SK-N-SH (cell line): ENCODE data around the gene NHS. TPM values are rescaled to one million over a fixed set of nuclear protein-coding genes. Genes with fewer than 3 reads are reported as not detected.

Experiments
- CTCF ChIA-PET: fragments of 300-600, 350-600 bp; formaldehyde crosslinking; extraction: SDS; loops from one replicate; lab custom pipeline; 2021; lab: Yijun Ruan, JAX
- POLR2A ChIA-PET: fragments of 350-600 bp; sonication (Branson Sonifier 250); formaldehyde crosslinking; extraction: SDS; loops from one replicate; lab custom pipeline; 2020; ENCODE audit warnings: antibody characterized with exemption, inconsistent platforms; lab: Yijun Ruan, JAX
- DNase-seq: peaks from one replicate; pipeline ENCODE4 v3.0.0; 2012
- H2AFZ ChIP-seq: fragments of 200-600 bp; sonication (generic); 2 replicates; pipeline ENCODE4 v1.8.1; 2016; ENCODE audit warnings: antibody characterized with exemption, mild to moderate bottlenecking, low read depth
- H3F3A ChIP-seq: fragments of 200-600 bp; sonication (generic); replicated peaks from 2 replicates; pipeline ENCODE3; 2016; ENCODE audit warnings: antibody characterized with exemption, mild to moderate bottlenecking; ENCODE audit not compliant: insufficient read depth
- H3K27ac ChIP-seq, 2 experiments: fragments of 200-500 bp in 1 of 2; fragments of 200-600 bp in 1 of 2; sonication (Bioruptor generic) in 1 of 2; sonication (generic), shearing (Covaris generic) in 1 of 2; 2 replicates each; pipeline versions ENCODE4 v1.5.1 to v1.6.1; 2014 to 2016; ENCODE audit warnings: low read depth in 2 of 2, inconsistent platforms in 1 of 2, low read length in 1 of 2, mild to moderate bottlenecking in 1 of 2, mixed read lengths in 1 of 2
- H3K27me3 ChIP-seq: fragments of 200-600 bp; sonication (generic), shearing (Covaris generic); 2 replicates; pipeline ENCODE4 v1.6.1; 2016; ENCODE audit warnings: mixed run types; ENCODE audit not compliant: insufficient read depth
- H3K36me3 ChIP-seq, 2 experiments: fragments of 200-500 bp in 1 of 2; fragments of 200-600 bp in 1 of 2; sonication (Bioruptor generic) in 1 of 2; sonication (generic) in 1 of 2; replicated peaks in 1 of 2; 2 replicates each; pipeline versions ENCODE3 to v1.5.1; 2014 to 2016; ENCODE audit warnings: low read length in 1 of 2, mild to moderate bottlenecking in 1 of 2; ENCODE audit not compliant: insufficient read depth in 2 of 2, control insufficient read depth in 1 of 2
- H3K4me1 ChIP-seq, 2 experiments: fragments of 200-500 bp in 1 of 2; fragments of 200-600 bp in 1 of 2; sonication (Bioruptor generic) in 1 of 2; sonication (generic), shearing (Covaris generic) in 1 of 2; 2 replicates each; pipeline versions ENCODE4 v1.5.1 to v1.6.1; 2014 to 2016; ENCODE audit warnings: low read depth in 1 of 2, low read length in 1 of 2, mixed run types in 1 of 2; ENCODE audit not compliant: insufficient read depth in 2 of 2, control insufficient read depth in 1 of 2
- H3K4me2 ChIP-seq: fragments of 200-600 bp; sonication (generic), shearing (Covaris generic); 2 replicates; pipeline ENCODE4 v1.6.1; 2017; ENCODE audit warnings: mixed run types
- H3K4me3 ChIP-seq, 2 experiments: fragments of 200-500 bp in 1 of 2; fragments of 200-600 bp in 1 of 2; sonication (Bioruptor generic) in 1 of 2; sonication (generic), shearing (Covaris generic) in 1 of 2; 2 replicates each; pipeline versions ENCODE4 v1.5.1 to v1.8.1; 2014 to 2016; ENCODE audit warnings: low read depth in 2 of 2, inconsistent platforms in 1 of 2, low read length in 1 of 2, mild to moderate bottlenecking in 1 of 2, mixed read lengths in 1 of 2, moderate library complexity in 1 of 2
- H3K79me2 ChIP-seq: fragments of 200-600 bp; sonication (generic); 2 replicates; pipeline ENCODE4 v1.8.1; 2017; ENCODE audit warnings: mild to moderate bottlenecking; ENCODE audit not compliant: insufficient read depth
- H3K9ac ChIP-seq: fragments of 200-600 bp; sonication (generic); 2 replicates; pipeline ENCODE4 v1.6.1; 2017; ENCODE audit warnings: mixed run types
- H3K9me2 ChIP-seq: fragments of 200-600 bp; sonication (generic); 2 replicates; pipeline ENCODE4 v1.6.1; 2017; ENCODE audit warnings: mixed run types
- H3K9me3 ChIP-seq: fragments of 200-600 bp; sonication (generic); 2 replicates; pipeline ENCODE4 v1.6.1; 2017; ENCODE audit warnings: mixed run types, mild to moderate bottlenecking, moderate library complexity
- H4K20me1 ChIP-seq: fragments of 200-600 bp; sonication (generic); 2 replicates; pipeline ENCODE4 v1.6.1; 2017; ENCODE audit warnings: mild to moderate bottlenecking, mixed run types; ENCODE audit not compliant: insufficient read depth
- CHD2 ChIP-seq: fragments of 150-350 bp; IDR thresholded peaks from 2 replicates; pipeline ENCODE4 v1.6.1; 2018; ENCODE audit warnings: low read length; ENCODE audit not compliant: partially characterized antibody
- CTCF ChIP-seq: fragments of 200-600 bp; sonication (generic); IDR thresholded peaks from 2 replicates; pipeline ENCODE4 v1.6.1; 2017; ENCODE audit warnings: antibody characterized with exemption, mild to moderate bottlenecking, moderate library complexity
- ELF1 ChIP-seq: IDR thresholded peaks from 2 replicates; pipeline ENCODE4 v1.4.0; 2012
- EP300 ChIP-seq, 2 experiments: IDR thresholded peaks; 2 replicates each; pipeline versions ENCODE4 v1.4.0 to v1.6.1; 2012; ENCODE audit warnings: borderline replicate concordance in 1 of 2, low read depth in 1 of 2, low read length in 1 of 2
- EZH2phosphoT487 ChIP-seq: fragments of 200-600 bp; sonication (generic); IDR thresholded peaks from 2 replicates; pipeline ENCODE4 v1.6.1; 2017; ENCODE audit warnings: low read depth, mixed run types, mild to moderate bottlenecking, antibody characterized with exemption, moderate library complexity, borderline replicate concordance
- FOSL2 ChIP-seq: IDR thresholded peaks from 2 replicates; pipeline ENCODE4 v1.4.0; 2012; ENCODE audit warnings: low read depth, mild to moderate bottlenecking, moderate library complexity, borderline replicate concordance
- FOXJ3 ChIP-seq: sonication (generic); formaldehyde crosslinking; IDR thresholded peaks from 2 replicates; pipeline ENCODE4 v1.5.1; 2020; ENCODE audit warnings: mild to moderate bottlenecking, missing genetic modification reagents
- FOXM1 ChIP-seq: IDR thresholded peaks from 2 replicates; pipeline ENCODE4 v1.4.0; 2012; ENCODE audit warnings: low read depth, mild to moderate bottlenecking
- JUND ChIP-seq: IDR thresholded peaks from 2 replicates; pipeline ENCODE4 v1.4.0; 2012
- MEF2A ChIP-seq: IDR thresholded peaks from 2 replicates; pipeline ENCODE4 v1.4.0; 2012; ENCODE audit warnings: low read depth, borderline replicate concordance
- NRF1 ChIP-seq: IDR thresholded peaks from 2 replicates; pipeline ENCODE4 v1.6.1; 2012; ENCODE audit warnings: low read depth, mild to moderate bottlenecking, low read length
- RAD21 ChIP-seq: IDR thresholded peaks from 2 replicates; pipeline ENCODE4 v1.6.1; 2012; ENCODE audit warnings: mild to moderate bottlenecking, low read length
- REST ChIP-seq: IDR thresholded peaks from 2 replicates; pipeline ENCODE4 v1.6.1; 2012; ENCODE audit warnings: mild to moderate bottlenecking, low read depth, low read length, moderate library complexity
- RXRA ChIP-seq: IDR thresholded peaks from 2 replicates; pipeline ENCODE4 v1.4.0; 2012; ENCODE audit warnings: low read depth, mild to moderate bottlenecking, borderline replicate concordance
- SIN3A ChIP-seq: IDR thresholded peaks from 2 replicates; pipeline ENCODE4 v1.6.1; 2012; ENCODE audit warnings: low read depth, mild to moderate bottlenecking, low read length, moderate library complexity, borderline replicate concordance
- SMC3 ChIP-seq: IDR thresholded peaks from 2 replicates; pipeline ENCODE4 v1.6.1; 2012; ENCODE audit warnings: low read depth, low read length, improper control_type of control experiment
- TAF1 ChIP-seq: IDR thresholded peaks from 2 replicates; pipeline ENCODE4 v1.6.1; 2012; ENCODE audit warnings: low read depth, mild to moderate bottlenecking, low read length, moderate library complexity, borderline replicate concordance
- USF1 ChIP-seq: IDR thresholded peaks from 2 replicates; pipeline ENCODE4 v1.4.0; 2012; ENCODE audit warnings: low read depth, borderline replicate concordance
- YY1 ChIP-seq: IDR thresholded peaks from 2 replicates; pipeline ENCODE4 v1.4.0; 2012; ENCODE audit warnings: low read depth, mild to moderate bottlenecking
- ZBTB33 ChIP-seq: IDR thresholded peaks from 2 replicates; pipeline ENCODE4 v1.4.0; 2012; ENCODE audit warnings: low read depth, borderline replicate concordance
- WGBS: methylation state at CpG from one replicate; pipeline ENCODE4 v1.1.6; 2017; ENCODE audit warnings: low lambda C conversion rate; 5-methylcytosine and 5-hydroxymethylcytosine counted together
- polyA plus RNA-seq, 3 experiments: library from polyadenylated mRNA; depleted of rRNA; stranded (reverse); fragments of >200 nt; gene quantifications; 2 replicates each; pipeline ENCODE4 v1.2.3, GENCODE V29; 2012

The NHS gene
- polyA plus RNA-seq, 1 of the 3 experiments (the other 2 are of a cell fraction) = 1.0 TPM

- no peak for DNase-seq
- POLR2A ChIA-PET = no interaction called here
- no peaks in the 10 kb centered on the region for H3K27me3 ChIP-seq
- H3K9me3 ChIP-seq = no peaks in the 10 kb centered on the region
- CTCF ChIA-PET = interaction anchor here (0.7 to 3.7 kb wide), 17 partner anchors 10 to 766 kb away, joined by 3 to 27 read pairs (median 4); no protein-coding TSS in a partner anchor
- no peaks in the 10 kb centered on the region for H3K9me2 ChIP-seq
- WGBS = 37% methylated on average over 1 of the region's 1 CpG
- H3K4me3 ChIP-seq = peak overlapping the region in 1 of 2 experiments; percentile 44; a peak in 2 of 4 replicates
- H3K36me3 ChIP-seq = no peaks in the 10 kb centered on the region
- no peak for TF ChIP-seq ELF1
- TF ChIP-seq CHD2 = no peak
- TF ChIP-seq YY1 = no peak
- TF ChIP-seq NRF1 = no peak
- no peak for TF ChIP-seq TAF1
- no peak for TF ChIP-seq CTCF
- TF ChIP-seq JUND = no peak
- no peak for TF ChIP-seq FOXM1
- TF ChIP-seq FOXJ3 (CRISPR knock-in tag) = no peak
- TF ChIP-seq SMC3 = no peak
- no peak for TF ChIP-seq RAD21
- TF ChIP-seq EP300 (IDR thresholded peaks at IDR 0.05; ENCODE audit: borderline replicate concordance in 1 of 2, low read depth in 1 of 2, low read length in 1 of 2) = no peak
- TF ChIP-seq USF1 = no peak
- TF ChIP-seq FOSL2 = no peak
- TF ChIP-seq, all 33 proteins: peak for 0
- Histone ChIP-seq H4K20me1 (no peaks in the 10 kb centered on the region), H3K79me2 (no peaks in the 10 kb centered on the region), H2AFZ (no peak overlapping the region), H3K9ac (no peak overlapping the region), H3F3A (peaks cover 11% of the 10 kb centered on the region), H3K4me1 (peaks cover 3 to 4% of the 10 kb centered on the region in 2 experiments; a peak in 1 of 4 replicates), H3K27ac (peak overlapping the region; percentile 22 to 77; a peak in 3 of 4 replicates), H3K4me2 (peak overlapping the region; percentile 73)
Observed at GRCh38 chrX:17592117-17592516, 217.1 kb downstream of the NHS start.

- CTCF ChIA-PET = interaction anchor here (1.1 kb wide), 1 partner anchor 352 kb away, joined by 5 read pairs; no protein-coding TSS in a partner anchor
- TF ChIP-seq ZBTB33 = no peak
- no peak for TF ChIP-seq RXRA
- no peak for TF ChIP-seq SIN3A
- TF ChIP-seq REST = no peak
- TF ChIP-seq EZH2phosphoT487 = no peak
- no peak for TF ChIP-seq NRF1
- no peak for TF ChIP-seq MEF2A
Observed at GRCh38 chrX:17594693-17595092, 219.7 kb downstream of the NHS start.

More at GRCh38 chrX:17594693-17595092, 219.7 kb downstream of the NHS start:
- Histone ChIP-seq H3K4me1 (peaks cover 4 to 8% of the 10 kb centered on the region in 2 experiments; a peak in 1 of 4 replicates), H3K4me2 (no peak overlapping the region), H3K9ac (no peak overlapping the region), H3F3A (peaks cover 11% of the 10 kb centered on the region), H2AFZ (no peak overlapping the region), H4K20me1 (no peaks in the 10 kb centered on the region), H3K4me3 (no peak overlapping the region), H3K79me2 (no peaks in the 10 kb centered on the region), H3K9me3 (no peaks in the 10 kb centered on the region), H3K27ac (0 out of 4 replicates have a peak overlapping the region, but pooled peaks of 1 of the 2 experiments have one; percentile 45), H3K36me3 (no peaks in the 10 kb centered on the region), H3K27me3 (no peaks in the 10 kb centered on the region), H3K9me2 (no peaks in the 10 kb centered on the region)
- POLR2A ChIA-PET = no interaction called here
- WGBS = 40% methylated on average over 2 of the region's 2 CpGs
- DNase-seq = no peak
